Caki2 (cell line): ENCODE measurements around the gene CEACAM6. TPM values are rescaled to one million over a fixed set of nuclear protein-coding genes. Genes with fewer than 3 reads are reported as not detected.
"Not testable (repeated sequence)": the region's sequence is repeated elsewhere in the genome, so short reads cannot be mapped to it uniquely, and the experiment has no call there.

Experiments
- DNase-seq: peaks from one replicate; pipeline ENCODE4 v3.0.0-alpha.2; 2015; ENCODE audit warnings: low read depth
- in situ Hi-C: cut with HindIII; loops from 2 replicates; pipeline ENCODE4 v1.10.0; 2016; ENCODE audit warnings: low sequenced_read_pairs, low pct_unique_long_range_greater_than_20kb, mixed read lengths
- total RNA-seq: library from RNA; depleted of rRNA; stranded (reverse); fragments of >200 nt; shearing (Covaris generic); gene quantifications from 2 replicates; pipeline ENCODE4 v1.2.3, GENCODE V29; 2014; ENCODE audit warnings: low replicate concordance

The CEACAM6 gene
- total RNA-seq, 1 experiment from 2014 or later = 4.1 TPM

DNA sequence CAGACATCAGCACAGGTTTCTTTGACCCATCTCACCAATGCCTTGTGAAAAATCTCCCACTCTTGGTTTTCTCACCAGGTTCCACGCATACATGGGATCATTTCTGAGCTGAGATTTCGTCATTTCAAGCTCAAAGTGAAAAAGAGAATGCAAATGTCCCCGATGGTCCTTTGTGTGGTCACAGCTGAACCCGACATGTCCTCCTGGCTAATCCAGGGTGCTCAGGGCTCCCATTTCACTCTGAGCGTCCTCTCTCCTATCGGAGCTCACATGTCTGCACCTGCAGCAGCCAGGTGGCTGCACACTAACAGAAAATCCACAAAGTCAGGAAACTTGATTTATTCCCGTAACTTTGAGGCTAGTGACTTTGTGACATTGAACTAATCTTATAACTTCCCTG, 31.7 kb downstream of the CEACAM6 start:
- in situ Hi-C loops = no loop called here
- no peak for DNase-seq

GRCh38 chr19:41788518-41788917, 33.2 kb downstream of the CEACAM6 start:
- DNase-seq, in situ Hi-C loops: not testable (repeated sequence)

DNA sequence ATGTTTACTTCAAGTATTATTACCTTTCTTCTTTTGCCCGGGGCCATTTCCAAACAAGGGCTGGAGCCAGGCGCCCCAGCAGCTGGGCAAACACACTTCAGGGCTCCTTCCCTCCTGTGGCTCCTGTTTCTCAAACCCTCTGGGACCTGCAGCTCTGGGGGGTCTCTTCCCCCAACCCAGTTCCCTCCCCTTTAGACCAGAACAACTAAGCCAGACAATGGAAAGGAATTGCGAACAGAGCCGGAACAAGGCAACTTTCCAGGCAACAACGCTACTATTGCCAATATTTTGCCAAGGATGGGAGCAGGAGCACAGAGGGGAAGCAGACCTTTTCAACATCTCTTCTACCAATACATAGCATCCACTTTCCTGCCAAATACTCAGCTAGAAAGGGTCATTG, 33.7 kb downstream of the CEACAM6 start:
- in situ Hi-C loops, DNase-seq: not testable (repeated sequence)

DNA sequence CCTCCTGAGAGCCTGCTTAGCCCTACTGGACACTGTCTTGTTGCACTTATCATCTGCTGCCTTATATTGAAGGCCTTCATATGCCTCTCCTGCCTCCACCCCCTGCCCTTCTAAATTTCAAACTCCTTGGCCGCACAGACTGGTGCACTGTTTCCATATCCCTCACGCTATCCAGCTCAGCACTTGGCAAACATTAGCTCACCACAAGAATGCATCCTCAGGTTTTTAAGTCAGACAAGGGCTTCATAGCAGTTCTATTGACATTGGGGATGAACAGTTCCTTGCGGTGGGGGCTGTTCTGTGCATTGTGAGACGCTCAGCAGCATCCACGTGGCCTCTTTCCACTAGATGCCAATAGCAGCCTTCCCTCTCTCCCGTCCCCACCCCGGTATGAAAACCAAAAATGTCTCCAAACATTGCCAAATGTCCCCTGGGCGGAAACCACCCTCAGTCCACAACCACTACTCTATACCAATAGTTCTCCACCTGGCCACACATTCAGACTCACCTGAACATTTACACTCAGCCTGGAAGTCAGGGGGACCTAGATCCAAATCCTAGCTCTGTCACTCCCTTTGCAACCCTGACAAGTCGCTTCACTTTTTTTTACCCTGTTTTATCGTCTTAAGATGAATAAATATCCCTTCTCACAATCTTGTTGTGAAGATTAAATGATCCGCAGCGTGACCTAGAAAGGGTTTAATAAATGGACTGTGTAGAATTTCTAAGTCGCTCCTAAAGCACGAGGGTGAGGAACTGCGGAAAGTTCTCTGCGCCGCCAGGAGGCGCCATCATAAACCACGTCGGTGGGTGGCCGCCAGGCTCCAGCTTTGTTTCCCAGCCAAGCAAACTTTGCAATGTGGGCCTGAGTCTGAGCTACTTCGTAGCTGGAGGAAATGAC, 37.4 kb downstream of the CEACAM6 start:
- in situ Hi-C loops = no loop called here
- no peak for DNase-seq

DNA sequence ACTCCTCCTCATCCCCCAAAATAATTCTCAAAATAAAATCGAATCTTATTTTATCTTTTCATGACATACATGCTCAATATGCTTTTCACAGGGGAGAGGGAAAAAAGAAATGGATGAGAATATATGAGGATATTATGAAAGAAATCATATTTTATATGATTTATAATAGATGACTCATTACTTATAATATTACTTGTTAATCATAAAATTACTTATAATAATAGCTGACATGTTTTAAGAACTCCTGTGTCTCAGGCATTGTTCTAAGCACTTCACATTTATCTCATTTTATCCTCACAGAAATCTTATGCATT, 38.0 kb downstream of the CEACAM6 start:
- DNase-seq = no peak

GRCh38 chr19:41795031-41795461, 39.7 kb downstream of the CEACAM6 start:
- peak; percentile 23 for DNase-seq
- in situ Hi-C loops = no loop called here

More for the DNA sequence above, 38.0 kb downstream of the CEACAM6 start:
- in situ Hi-C loops = no loop called here

DNA sequence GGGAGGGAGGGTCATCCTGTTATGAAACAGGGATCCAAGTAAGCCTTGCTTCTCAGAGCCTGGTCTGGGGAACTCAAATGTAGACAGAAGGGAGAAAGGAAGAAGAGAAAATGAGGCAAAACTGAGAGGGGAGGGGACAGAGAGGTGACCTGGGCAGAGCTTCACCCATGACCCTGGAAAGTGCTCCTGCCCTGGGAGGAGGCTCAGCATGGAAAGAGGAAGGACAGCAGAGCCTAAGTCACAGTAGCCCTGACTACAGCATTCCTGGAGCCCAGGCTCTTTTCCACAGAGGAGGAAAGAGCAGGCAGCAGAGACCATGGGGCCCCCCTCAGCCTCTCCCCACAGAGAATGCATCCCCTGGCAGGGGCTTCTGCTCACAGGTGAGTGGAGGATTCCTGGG, 41.0 kb downstream of the CEACAM6 start, which contains the start of gene CEACAM3:
Gene CEACAM3, plus strand, starts transcription at position 226 of the 400 bp plus-strand sequence. Its CDS starts 91 bp downstream, at position 317.
- DNase-seq = no peak
- in situ Hi-C loops = no loop called here

DNA sequence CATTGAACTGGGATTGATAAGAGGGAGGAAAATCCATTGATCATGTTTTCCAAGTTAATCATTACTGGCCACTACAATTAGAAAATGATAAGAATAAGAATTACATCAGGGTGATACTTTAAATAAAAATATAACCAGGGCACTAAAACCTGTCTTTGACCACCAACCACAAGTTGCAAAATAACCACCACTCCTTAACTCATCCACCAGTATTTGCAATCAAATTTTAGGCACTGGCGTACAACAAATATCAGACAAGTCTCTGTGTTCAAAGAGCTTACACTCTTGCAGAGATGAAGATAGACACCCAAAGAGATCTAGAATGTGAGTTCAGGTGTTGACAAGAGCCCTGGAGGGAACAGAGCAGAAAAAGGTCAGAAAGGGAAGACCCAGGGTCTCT, 41.6 kb downstream of the CEACAM6 start:
- no peak for DNase-seq
- in situ Hi-C loops = no loop called here

DNA sequence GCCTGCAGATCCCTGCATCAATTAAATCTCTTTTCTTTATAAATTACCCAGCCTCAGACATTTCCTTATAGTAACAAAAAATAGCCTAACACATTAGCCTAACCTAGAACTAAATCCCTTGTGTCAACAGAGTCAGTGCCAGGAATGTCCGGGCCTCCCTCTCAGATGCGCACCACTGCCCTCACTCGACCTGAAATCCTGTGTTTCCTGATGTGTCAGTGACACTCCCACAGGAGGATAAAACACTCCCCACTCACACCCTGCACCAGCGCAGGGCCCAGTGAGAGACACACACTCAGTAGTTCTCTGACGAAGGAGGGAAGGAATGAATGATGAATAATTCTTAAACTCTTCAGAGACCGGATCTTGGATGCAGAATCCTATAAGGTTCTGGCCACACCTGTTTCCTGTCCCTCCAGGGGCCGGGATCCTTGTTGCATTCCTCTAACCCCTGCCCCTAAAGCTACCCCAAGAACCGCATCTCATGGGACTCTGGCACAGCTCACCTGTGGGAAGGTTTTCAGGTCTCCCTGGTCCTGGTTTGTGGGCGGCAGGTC, 44.2 kb downstream of the CEACAM6 start:
- in situ Hi-C loops = no loop called here
- DNase-seq = peak; percentile 80

- in situ Hi-C loops = no loop called here
- no peak for DNase-seq
These were observed 45.7 kb downstream of the CEACAM6 start for GRCh38 chr19:41801031-41801430.

DNA sequence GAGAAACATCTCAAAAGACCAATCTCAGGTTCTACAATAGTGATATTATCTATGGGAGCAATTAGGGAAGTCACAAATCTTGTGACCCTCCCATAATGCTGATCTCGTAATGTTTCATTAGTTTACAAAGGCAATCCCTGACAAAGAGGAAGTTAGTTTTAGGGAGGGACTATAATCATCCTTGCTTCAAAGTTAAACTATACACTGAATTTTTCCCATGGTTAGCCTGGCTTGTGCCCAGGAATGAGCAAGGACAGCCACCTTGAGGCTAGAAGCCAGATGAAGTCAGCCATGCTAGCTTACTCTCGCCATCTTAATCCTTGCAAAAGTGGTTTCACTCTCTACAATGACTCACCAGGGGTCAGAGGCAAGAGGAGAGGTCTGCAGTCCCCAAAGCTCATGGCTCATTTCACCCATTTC, 46.5 kb downstream of the CEACAM6 start:
- DNase-seq = peak; percentile 23
- in situ Hi-C loops = no loop called here

DNA sequence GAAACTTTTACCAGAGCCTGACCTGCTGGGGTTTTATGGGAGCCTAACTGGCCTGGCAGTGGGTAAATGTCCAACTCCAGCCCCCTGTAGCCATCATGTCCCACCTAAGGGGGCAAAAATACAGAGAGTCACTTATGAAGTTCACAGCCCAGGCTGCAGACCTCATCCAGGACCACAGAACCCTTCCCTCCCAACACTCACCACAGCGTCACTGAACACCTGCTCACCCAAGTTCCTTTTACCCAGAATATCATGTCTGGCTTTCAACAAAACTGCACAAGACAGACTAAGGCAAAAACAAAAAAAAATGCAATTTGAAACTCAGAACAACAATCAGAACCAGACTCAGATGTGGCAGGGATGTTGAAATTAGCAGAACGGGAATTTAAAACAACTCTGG, 47.4 kb downstream of the CEACAM6 start:
- no peak for DNase-seq
- in situ Hi-C loops = no loop called here

DNA sequence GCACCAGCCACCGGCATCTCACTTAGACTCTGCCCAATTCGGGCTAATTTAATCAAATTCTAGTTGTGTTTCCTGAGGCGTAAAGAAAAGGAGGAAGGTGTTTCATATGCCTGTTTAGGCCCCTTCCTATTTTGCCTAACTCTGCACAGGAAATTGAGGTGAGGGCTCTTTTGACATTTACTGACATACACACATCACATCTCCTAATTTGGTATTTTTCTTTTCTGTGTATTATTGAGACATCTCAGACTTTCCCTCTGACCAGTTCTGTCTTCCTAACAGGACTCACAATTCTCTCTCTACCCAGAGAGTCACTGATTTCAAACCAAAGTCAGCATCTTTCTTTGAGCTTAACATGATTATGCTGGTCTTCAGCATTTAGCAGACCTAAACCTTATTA, 49.0 kb downstream of the CEACAM6 start:
- no peak for DNase-seq
- in situ Hi-C loops = no loop called here

DNA sequence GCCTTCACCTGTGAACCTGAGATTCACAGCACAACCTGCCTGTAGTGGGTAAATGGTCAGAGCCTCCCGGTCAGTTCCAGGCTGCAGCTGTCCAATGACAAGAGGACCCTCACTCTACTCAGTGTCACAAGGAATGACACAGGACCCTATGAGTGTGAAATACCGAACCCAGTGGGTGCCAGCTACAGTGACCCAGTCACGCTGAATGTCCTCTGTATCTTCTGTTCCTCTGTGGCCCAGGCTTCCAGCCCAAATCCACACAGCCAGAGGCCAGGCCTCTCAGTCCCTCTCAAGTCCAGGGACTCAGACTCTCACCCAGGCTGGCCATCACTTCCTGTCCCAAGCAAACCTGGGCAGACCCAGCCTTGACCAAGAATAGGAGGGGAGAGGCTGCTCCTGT, 51.8 kb downstream of the CEACAM6 start:
- no peak for DNase-seq
- in situ Hi-C loops = no loop called here

GRCh38 chr19:41808663-41809566, 53.6 kb downstream of the CEACAM6 start:
- no peak for DNase-seq
- in situ Hi-C loops = no loop called here

DNA sequence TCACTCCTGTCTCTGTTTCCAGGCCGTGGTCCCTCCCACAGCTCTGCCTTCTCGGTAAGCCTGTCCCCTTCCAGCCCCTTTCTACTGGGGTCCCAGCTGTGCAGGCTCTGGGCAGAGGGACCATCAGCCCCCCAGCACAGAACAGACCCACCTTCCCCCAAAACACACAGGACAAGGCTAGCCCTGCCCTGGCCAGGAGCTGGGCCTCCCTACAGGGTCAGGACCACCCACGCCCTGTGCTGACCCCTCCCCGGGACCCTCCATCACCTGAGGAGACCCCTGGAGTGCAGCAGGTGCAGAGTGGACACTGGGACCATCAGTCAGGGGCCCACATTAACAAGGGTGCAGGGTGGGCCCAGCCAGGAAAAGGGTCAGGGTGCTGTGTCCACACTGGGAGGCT, 55.0 kb downstream of the CEACAM6 start:
- in situ Hi-C loops = no loop called here
- DNase-seq = no peak

- no peak for DNase-seq
These were observed 55.7 kb downstream of the CEACAM6 start for GRCh38 chr19:41811036-41811435.

DNA sequence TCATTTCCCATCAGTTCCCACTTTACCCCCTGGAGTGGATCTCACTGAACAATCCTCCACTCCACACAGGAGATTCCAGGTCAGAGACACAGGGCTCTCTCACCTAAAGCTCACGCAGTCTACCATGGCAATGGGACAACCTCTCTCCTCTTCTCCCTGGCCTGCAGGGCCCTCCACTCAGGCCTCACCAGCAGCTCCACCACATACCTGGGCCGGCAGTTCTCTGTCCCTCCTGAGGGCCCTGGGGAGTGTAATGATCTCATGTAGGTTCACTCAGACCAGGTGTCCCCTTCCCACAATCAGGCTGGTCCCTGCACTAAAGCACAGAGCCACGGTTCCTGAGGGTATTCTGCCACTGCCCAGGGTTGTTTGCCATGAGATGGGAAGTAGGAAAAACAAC, 56.7 kb downstream of the CEACAM6 start:
- in situ Hi-C loops = no loop called here
- no peak for DNase-seq

More at GRCh38 chr19:41811036-41811435, 55.7 kb downstream of the CEACAM6 start:
- in situ Hi-C loops = no loop called here

- in situ Hi-C loops = no loop called here
- no peak for DNase-seq
These were observed 58.6 kb downstream of the CEACAM6 start for GRCh38 chr19:41813911-41814310.
